SU-DHL-6 (cell line): Measurements from ENCODE around the gene LONRF3.

ENCODE experiments used
- CTCF ChIP-seq: fragments of 200-600 bp; sonication (generic); IDR thresholded peaks from one replicate; pipeline ENCODE4 v1.5.1; 2017; ENCODE audit warnings: antibody characterized with exemption, mild to moderate bottlenecking, low read length, moderate library complexity; ENCODE audit not compliant: insufficient read depth, poor library complexity, severe bottlenecking
- EZH2phosphoT487 ChIP-seq: fragments of 200-600 bp; sonication (generic), shearing (Covaris generic); conservative IDR thresholded peaks from 2 replicates; pipeline ENCODE4 v1.6.1; 2018; ENCODE audit warnings: mild to moderate bottlenecking, antibody characterized with exemption, low read length, moderate library complexity, mixed read lengths

DNA sequence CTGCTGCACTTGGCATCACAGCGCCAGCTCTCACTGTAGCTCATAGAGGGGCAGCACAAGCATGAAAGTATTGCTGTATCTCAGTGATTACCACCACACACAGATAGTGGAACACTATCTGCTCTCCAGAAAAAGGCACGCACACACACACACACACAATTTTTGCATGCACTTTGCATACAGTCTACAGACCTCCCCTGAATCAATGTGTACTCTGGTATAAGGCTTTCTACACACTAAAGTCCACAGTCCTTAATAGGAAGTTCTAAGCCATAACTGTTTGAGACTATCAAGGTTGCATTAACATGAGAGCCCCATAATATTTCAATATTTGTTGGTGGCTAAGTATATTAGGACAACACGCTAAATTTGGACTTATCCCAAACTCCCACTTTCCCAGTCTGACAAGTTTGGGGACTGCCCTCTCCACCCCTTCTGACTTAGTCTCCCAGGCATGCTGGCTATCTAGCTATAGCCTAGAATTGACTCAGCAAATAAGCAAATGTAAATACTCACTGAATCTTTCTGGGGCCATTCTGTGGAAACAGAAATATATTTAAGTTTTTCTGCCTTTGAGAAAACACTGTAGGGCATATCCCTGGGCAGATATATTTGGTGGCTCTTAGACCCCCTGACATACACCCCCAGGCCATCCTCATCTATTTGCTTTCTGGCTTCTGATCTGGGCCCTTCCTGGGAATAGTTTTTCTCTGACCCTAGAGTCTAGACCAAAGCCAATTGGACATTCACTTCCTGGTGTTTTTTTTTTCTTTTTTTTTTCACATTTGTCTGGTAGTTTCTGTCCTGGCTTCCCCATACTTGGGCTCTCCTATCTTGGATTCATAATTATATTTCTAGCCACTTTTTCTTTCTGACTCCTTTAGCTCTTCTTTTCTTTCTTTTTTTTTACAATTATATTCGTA, 62.0 kb downstream of the LONRF3 start:
- TF ChIP-seq CTCF (no peak), EZH2phosphoT487 (no peak)
